Stimulated activated CD4-positive, alpha-beta T cell treated with anti-CD3 and anti-CD28 coated beads, Interleukin-1b, Interleukin-23, amount 100 ng/mL, for 1 hour (primary cell): ENCODE results near the gene PMPCA.

Experiments used
- DNase-seq, 2 donors: peaks; one replicate each; pipeline ENCODE4 v3.0.0-alpha.2; 2020; ENCODE audit warnings: low read depth in 2 of 2

Gene PMPCA

GRCh38 chr9:136373300-136374182, 36.9 kb upstream of the PMPCA start, which contains the start of gene CARD9:
CARD9 (minus strand) TSS chr9:136373669; CDS start chr9:136372078, 1,591 bp downstream.
- DNase-seq: no peak

GRCh38 chr9:136374183-136374575, 36.3 kb upstream of the PMPCA start:
- no peak for DNase-seq

DNA sequence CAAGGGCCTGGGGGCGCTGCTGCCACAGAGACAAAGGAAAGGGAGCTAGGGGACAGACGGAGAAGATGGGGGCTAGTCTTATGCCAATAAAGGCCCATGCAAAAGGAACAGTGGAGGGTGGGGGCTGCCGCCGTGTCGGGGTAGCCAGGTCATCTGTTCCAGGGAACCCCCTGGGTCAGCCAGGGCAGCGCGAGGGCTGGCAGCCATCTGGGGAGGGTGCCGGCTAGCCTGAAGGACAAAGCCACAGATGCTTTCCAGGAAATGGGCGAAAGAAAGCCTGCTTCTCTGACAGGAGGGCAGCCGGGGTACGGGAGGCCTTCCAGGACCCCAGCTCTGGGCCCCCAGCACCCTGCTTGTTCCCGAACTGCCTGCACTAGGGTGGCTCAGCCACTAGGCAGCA, 35.4 kb upstream of the PMPCA start:
- DNase-seq: no peak

GRCh38 chr9:136376457-136376856, 34.0 kb upstream of the PMPCA start:
- no peak for DNase-seq

DNA sequence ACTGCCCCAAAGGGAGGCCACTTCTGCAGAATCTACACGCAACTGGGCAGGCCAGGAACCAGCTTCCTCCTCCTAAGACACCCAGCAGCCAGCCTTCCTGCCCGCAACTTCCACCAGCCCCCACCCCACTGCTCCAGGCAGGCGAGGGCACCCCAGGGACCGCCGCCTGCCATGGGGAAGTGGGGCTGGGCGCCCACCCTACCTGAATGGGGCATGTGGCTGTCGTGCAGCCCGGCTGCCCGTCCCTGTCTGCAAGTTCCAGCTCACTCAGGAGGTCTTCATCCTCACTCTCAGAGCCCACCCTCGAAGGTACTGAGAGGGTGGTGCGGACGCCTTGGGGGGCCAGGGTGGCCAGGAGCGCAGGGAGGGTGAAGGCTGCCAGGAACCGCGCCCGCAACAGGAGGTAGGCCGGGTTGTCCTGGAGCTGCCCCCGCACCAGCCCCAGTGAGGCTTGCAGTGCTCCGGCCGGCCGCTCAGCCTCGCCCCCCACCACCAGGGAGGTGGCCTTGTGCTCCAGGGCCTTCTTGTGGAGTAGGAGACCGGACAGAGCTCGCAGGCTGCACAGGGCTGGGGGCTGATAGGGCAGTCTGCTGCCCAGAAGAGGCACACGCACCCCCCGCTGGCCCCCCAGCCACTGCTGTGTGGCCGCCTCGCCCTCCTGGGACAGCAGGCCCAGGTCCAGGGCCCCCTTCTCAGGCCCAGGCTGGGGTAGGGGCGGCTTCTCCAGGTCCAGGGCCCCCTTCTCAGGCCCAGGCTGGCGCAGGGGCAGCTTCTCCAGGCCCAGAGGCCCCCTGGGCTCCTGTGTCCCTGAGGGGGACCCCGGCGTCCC, 32.9 kb upstream of the PMPCA start:
- DNase-seq: no peak

DNA sequence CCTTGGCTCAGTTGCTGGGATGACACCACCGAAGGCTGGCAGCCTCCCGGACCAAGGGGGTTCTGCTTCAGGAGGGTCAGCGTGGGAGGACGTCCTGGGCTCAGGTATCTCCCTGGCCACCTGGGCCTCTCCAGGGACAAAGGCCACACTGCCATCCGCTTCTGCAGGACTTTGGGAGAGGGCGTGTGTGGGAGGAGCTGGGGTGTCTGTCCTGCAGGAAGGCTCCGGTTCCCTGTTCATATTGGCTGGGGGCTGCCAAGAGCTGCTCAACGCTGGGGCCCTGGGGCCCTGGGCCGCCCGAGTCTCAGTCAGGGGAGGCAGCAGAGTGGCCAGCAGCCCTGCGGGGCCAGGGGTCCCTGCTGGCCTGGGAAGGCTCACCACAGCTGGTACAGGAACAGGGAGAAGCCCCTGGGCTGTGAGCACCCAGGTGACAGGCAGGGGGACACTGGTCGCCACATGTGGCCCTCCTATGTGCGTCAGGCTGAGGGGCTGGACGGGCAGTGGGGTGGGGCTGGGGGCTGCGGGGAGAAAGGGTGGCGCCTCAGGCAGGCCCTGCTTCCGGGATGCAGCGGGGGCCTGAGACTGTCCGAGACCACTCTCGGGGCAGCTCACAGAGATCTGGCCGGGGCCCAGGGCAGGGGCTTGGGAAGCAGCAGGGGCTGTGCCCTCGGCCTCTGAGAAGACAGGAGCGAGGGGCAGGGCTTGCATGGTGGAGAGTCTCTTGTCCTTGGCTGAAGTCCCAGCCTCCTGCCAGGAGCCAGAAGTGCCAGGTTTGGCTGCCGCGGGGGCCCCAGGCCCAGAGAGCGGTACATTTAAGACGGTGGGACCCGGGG, 32.1 kb upstream of the PMPCA start:
- no peak for DNase-seq

GRCh38 chr9:136379003-136379287, 31.5 kb upstream of the PMPCA start:
- DNase-seq: no peak

GRCh38 chr9:136379401-136379800, 31.1 kb upstream of the PMPCA start:
- no peak for DNase-seq

DNA sequence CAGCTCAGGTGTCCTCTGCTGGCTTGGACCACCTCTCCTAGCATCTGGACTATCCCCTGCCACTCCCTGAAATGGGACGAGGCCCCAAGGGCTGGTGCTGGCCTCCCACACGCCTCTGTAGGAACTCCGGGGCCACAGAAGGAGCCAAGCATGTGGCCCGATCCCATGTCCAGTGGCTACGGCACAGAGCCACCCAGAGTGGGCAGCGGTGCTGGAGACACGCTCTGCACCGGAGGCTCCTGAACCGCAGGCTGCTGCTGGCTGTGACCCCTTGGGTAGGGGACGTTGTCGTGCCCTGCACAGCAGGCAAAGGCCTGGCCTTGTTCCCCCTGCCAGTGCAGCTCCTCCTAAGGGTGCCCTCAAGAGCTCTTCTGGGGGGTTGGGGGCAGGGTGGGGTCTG, 30.6 kb upstream of the PMPCA start:
- no peak for DNase-seq

- DNase-seq: no peak
Measured at GRCh38 chr9:136380381-136380780, 30.1 kb upstream of the PMPCA start.

DNA sequence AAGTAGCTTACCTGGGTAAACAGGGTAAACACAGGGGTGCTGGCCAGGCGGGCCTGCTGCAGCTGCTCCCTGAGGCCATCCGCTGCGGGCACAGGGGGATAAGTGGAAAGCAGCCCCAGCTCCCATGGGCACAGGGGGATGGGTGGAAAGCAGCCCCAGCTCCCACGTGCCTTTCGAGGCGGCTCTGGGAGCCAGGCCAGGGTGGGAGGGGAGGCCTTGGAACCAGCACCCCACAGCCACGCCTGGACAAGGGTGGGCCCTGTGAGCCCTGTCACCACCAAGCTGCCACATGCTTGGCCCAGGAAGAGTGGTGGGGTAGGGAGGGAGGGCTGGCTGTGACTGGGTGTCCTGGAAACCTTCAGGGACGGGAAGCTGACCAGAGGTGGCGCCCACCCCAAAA, 29.1 kb upstream of the PMPCA start:
- DNase-seq: no peak

- DNase-seq: no peak
Measured at GRCh38 chr9:136381966-136382513, 28.4 kb upstream of the PMPCA start.

GRCh38 chr9:136383436-136383835, 27.0 kb upstream of the PMPCA start:
- no peak for DNase-seq

- DNase-seq: no peak
Measured at GRCh38 chr9:136385015-136385414, 25.4 kb upstream of the PMPCA start.

DNA sequence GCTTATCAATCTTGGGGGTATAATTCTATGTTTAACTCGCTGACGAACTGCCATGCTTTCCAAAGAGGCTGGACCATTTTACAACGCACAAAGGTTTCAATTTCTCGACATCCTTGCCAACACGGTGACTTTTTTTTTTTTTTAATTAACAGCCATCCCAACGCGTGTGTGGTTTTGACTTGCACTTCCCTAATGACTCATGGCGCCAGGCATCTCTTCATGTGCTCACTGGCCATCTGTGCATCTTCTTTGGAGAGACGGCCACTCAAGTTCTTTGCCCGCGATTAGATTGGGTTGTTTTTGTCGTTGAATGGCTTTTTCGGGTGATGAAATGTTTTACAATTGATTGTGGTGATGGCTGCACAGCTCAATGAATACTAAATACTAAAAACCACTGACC, 24.4 kb upstream of the PMPCA start:
- no peak for DNase-seq

DNA sequence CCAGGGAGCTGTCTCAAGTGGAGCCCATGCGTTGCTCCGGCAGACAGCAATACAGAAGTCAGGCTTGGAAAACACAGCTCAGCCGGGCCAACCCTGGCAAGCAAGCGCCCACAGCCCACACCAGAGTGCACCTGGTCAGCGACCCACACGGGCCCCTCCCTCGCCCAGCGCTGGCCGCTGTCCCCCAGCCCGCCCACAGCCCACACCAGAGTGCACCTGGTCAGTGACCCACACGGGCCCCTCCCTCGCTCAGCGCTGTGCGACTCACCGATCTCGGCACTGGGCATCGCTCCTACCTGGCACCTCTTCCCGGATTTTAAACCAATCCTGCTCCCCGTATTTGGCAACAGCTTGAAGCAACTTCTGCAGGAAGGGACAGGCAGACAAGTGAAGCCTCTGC, 23.2 kb upstream of the PMPCA start:
- DNase-seq: no peak

DNA sequence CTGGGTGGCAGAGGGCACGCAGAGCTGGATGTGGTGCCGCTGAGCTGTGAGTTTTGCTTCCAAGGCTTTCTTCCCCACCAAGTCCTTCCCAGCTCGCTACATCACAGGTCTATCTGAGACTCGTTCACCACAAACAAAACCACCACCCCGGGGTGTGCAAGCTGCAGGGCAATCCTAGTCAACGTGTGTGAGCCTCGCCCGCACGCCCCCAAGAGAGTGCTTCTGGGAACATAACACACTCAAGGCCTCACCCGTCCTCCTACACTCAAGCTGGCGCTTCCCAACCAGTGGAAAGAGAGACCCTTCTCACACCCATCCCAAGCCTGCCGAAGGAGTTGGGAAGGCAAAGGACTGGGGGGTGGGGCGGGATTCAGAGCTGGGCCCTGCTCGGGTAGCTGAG, 21.1 kb upstream of the PMPCA start:
- no peak for DNase-seq

DNA sequence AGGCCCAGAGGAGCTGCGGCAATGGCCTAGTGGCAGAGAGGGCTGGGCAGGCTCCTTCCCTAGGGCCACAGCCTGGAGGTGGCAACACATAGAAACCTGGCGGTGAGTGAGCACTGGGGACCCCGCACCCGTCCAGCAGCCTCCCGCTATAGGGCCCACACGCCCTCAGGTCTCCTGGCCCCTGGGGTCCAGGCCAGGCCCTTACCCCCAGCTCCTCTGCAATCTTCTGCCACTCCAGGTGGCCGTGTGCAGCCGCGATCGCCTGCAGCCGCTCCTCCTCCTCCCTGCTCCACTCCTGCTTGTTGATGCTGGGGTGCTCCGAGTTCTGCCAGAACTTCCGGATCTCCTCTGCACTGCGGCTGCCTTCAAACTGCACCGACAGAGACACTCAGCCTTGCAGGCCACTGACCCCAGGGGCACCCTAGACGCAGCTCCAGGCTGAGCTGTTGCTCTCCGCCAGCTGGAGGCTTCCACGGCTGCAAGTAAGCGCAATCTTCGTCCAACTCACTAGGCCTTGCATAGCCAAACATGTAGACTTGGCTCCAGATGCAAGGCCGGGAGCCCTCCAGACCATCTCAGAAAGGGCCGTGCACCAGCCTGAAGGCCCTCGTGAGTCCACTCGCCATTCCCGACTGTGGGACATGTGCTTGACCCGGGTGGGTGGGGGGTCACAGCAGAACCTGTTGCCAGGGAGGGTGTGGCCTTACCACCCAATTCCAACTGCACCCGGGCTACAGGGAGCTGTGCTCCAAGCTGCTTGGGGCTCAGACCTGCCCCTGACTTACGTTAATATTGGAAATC, 18.5 kb upstream of the PMPCA start:
- no peak for DNase-seq

DNA sequence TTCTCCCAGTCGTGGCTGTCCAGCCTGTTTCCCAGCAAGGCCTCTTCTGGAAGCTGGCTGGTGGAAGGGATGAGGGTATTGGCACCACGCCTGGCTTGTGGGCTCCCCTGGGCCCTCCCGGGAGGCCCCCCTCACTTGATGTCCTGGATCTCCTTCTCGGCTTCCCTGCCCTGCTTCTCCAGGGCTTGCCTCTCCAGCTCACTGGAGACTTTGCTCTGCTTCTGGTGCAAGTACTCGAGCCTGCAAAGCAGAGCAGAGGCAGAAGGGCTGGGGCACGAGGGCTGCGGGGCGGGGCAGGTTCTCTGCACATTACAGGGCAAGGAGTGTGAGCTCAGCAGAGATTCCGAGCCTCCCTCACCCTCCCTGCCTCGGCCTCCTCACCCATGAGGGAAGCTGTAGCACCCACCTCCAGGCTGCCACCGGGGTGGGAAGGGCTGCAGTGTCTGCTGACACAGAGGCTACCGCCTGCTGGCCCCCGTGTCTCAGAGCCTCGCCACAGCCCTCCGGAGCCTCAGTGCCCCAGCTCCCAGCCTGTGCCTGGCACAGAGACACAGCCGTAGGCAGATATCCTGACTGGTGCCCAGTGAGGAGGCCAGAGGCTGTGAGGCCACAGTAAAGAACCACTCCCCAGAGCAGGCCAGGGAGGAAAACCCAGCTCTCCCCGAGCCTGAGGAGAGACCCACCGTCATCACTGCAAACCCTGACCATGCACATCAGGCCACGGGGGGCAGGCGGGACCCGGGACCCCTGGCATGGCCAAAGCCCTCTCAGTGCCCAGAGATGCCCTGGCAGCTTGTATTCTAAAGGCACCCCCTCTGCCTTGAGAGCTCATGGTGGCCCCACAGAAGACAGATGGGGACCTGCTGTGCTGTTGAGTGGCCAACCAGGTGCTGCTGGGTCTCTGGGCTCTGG, 17.7 kb upstream of the PMPCA start:
- no peak for DNase-seq

DNA sequence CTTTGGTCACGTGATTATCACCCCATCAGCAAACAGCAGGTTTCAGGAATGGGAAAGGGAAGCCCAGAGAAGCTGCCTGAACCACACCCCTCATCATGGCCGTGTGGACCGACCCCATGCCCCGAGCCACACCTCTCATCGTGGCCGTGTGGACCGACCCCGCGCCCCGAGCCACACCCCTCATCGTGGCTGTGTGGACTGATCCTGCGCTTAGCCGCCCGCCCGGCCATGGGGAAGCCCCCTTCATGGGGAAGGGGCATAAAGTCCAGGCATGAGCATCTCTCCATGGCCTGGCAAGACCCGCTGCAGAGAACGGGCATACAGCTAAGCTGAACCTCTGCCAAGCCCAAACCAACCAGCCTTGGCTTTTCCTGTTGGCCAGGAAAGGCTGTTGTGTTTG, 16.9 kb upstream of the PMPCA start:
- DNase-seq: no peak
